Activated CD4-positive, alpha-beta T cell treated with anti-CD3 and anti-CD28 coated beads, Interleukin-2, Interleukin-6, amounts not matched to agents 100 ng/mL and 50 ng/mL, durations not matched to agents 16 hours and 8 hours (primary cell): ENCODE measurements around the gene SULF2.

Source experiments
- DNase-seq: peaks from one replicate; pipeline ENCODE4 v3.0.0-alpha.2; 2020

SULF2 gene

DNA sequence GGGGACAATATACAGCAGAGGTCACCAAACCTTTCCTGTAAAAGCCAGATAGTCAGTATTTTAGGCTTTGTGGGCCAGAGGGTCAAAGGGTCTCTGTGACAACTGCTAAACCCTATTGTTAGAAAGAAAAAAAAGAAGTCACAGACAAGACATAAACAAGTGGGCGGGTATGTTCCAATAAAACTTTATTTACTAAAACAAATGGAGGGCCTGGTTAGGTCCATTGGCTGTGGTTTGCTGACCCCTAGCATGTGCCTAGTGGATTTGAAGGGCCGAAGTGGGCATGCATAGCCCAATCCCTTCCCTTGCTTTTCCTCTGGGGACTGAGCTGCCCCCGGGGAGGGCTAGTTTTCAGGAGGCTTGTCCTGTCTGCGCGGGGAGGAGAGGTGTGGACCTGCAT, 78.9 kb downstream of the SULF2 start:
- DNase-seq: no peak

GRCh38 chr20:47705497-47705856, 79.8 kb downstream of the SULF2 start:
- DNase-seq: no peak

DNA sequence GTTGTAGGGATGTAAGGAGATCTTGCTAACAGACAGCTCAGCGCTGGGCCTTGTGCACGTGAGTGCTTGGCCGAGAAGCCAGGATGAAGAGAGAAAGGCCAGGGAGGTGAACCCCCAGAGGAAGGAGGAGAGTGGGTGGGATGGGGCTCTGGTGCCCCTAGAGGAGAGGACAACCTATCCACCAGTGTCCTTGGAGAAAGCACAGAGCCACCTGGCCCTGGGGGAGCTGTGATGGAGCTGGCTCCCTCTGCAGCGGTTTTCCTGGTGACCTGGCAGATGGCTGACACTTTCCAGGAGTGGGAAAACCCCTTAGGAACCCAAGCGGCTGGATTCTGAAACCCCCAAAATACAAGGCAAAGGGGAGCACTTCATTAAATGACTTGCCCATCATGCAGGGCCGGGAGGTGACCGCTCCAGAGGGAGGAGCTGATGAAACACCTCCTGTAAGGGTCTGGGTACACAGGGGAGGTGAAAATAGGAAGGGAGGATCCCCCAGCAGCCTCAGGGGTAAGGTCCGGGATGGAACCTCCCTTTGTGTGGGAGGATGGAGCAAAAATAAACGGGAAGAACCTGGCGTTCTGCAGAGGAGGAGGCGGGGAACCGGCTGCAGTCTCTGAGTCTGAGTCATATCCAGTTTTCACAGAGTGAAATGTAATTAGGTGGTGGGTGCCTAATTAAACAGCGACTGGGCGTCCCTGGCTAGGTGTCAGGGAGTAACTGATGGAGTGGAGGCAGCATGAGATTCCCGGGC, 80.4 kb downstream of the SULF2 start:
- DNase-seq: no peak

DNA sequence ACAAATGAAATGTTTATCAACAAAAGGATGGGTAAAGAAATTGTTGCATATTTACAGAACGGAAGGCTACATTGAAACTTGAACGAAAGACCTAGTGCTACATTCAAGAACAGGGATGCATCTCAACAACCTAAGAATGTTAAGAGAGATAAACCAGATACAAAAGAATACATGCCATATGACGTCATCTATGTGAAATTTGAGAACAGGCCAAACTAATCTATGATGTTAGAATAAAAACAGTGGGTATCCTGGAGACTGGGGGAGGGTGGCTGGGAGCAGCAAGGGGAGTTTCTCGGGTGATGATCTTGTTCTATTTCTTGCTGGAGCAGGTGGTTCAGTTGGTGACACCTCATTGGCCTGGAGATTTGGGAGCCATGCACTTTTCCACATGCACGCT, 81.5 kb downstream of the SULF2 start:
- DNase-seq: no peak

GRCh38 chr20:47701612-47702011, 83.7 kb downstream of the SULF2 start:
- no peak for DNase-seq

DNA sequence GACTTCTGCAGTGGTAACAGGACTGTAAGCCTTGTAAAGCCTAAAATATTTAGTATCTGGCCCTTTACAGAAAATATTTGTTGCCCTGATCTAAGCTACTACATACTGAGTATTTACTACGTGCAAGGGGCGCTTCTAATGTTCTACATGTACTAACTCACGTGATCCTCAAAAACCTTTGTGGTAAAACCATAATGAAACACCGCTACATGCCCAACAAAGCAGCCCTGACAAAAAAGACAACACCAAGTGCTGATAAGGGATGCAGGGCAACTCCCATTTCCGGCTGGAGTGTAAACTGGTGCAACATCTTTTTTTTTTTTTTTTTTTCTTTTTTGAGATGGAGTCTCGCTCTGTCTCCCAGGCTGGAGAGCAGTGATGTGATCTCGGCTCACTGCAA, 85.0 kb downstream of the SULF2 start:
- DNase-seq: no peak

DNA sequence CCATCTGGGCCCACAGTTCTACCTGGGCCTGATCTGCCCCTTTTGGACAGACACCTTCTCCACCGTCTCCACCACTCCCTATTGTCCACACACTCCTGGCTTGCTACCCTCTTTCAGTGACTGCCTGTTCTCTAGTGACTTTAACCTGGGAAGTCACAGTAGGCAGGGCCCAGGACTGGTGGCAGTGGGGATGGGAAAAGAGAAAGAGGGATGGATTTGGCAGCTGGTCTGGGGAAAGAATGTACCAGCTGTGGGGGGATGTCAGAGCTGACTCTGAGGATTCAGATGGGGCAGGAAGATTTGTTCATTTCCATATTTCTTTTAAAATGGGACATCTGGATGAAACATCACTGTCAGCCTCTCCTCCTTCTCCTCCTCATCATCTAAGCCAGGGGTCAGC, 85.5 kb downstream of the SULF2 start:
- DNase-seq: no peak

GRCh38 chr20:47698142-47698541, 87.1 kb downstream of the SULF2 start:
- DNase-seq: no peak

- no peak for DNase-seq
Measured at GRCh38 chr20:47696856-47697255, 88.4 kb downstream of the SULF2 start.

DNA sequence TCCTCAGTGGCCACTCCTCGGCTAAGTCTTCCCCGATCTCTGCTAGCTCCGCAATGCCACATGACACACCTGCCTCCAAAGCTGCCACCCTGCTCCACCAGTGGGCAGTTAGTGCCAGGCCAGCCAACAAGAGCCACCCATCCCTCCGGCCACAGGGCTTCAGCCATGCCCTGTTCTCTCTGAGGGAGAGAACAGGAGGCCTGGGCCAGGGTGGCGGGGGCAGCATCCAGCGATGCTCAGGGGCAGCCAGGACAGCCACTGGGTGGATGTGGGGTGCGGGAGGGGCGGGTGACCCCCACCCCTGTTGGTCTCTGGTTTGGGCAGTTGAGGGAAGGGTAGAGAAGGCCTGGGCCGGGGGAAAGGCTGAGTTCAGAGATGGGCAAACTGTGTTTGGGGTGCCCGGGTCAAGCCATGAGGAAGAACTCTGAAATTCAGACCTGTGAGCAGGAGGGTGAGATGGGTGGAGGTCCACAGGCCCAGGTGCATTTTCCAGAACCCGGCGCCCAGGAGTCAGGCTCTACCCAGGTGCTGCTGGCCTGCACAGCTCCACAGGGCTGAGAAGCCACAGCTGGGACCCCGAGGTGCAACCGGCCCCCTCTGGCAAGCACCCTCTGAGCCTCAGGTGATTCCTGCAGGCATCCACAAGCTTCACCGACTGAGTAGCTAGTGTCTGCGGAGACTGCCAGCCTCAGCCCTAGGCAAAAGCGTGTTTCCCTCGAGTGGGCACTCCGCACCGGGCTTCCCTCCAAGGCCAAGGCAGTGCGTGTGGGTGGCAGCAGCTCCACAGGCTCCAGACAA, 91.1 kb downstream of the SULF2 start:
- no peak for DNase-seq

GRCh38 chr20:47691625-47692024, 93.7 kb downstream of the SULF2 start:
- DNase-seq: no peak

DNA sequence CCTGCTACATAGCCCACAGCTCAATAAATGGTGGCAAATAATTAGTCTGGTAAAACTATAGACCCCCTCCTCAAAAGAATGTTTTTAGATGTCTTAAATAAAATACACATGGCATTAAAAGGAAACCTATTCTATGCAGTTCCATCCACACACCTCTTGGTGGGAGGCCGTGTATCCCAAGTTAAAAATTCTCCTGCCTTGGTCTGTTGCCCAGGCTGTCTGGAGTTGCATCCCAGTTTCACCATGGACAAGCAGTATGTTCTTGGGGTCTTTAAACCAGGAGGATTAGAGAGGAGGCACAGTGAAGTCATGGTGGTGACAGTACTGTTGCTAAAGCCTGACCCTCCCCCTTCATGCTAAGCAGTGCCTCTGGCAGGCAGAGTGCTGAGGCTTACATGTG, 95.5 kb downstream of the SULF2 start:
- no peak for DNase-seq

DNA sequence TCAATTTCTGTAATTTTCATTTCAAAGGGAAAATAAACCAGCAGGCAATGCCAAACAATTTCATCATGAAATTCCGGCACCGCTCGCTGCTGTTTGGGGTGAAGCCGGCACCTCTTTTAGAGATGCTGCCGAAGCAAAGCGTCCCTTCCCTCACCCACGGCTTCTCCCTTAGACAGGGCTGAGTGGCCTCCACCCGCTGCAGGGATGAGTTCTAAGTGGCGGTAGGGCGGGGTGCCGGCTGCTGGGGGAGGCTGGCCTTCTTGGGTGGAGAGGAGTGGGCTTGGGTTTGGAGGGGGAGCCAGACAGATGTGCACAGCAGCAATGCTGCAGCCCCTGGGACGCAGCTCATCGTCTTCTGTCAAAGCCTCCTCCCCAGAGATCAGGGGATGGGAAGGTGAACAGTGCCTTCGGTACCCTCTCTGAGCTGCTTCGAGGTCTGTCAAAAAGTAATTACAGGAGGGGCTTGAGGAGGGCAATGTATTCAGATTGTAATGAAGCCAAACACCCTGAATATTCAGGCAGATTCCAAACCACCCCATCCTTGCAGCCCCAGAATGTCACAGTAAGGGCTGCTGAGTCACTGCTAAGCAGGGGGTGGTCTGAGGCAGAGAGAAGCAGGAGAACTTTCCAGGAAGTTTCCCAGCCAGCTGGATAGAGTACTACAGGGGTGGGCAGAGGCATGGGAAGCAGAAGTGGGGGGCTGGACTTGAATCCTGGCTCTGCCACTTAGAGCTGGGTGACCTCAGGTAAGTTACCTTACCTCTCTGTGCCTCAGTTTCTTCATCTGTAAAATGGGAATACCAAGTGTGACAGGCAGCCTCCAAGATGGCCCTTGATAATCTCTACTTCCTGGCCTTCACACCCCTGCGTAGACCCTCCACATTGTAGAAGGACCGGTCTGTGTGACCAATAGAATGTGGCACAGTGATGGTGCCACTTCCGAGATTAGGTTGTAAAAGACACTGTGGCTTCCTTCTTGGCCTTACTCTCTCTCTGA, 96.6 kb downstream of the SULF2 start:
- no peak for DNase-seq

GRCh38 chr20:47687095-47687987, 97.9 kb downstream of the SULF2 start:
- DNase-seq: no peak

DNA sequence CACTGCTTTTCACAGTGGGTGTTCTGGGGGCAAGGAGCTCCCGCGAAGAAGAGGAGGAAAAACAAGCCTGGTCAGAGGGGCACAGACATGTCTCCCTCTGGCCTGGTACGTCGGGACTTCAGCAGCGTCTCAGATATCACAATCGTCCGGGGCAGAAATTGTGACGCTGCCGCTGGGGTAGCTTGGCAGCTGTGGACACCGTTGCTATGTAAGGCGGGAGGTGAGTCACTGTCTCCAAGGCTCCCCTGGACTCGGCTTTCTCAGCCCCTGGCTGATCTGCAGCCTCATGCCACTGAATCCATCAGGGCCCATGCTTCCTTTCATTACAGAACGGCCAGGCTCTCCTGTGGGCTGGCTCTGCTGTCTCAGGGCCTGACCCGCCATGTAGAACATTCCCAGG, 98.7 kb downstream of the SULF2 start:
- DNase-seq: no peak

- DNase-seq: no peak
Measured at GRCh38 chr20:47684306-47685080, 100.8 kb downstream of the SULF2 start.

DNA sequence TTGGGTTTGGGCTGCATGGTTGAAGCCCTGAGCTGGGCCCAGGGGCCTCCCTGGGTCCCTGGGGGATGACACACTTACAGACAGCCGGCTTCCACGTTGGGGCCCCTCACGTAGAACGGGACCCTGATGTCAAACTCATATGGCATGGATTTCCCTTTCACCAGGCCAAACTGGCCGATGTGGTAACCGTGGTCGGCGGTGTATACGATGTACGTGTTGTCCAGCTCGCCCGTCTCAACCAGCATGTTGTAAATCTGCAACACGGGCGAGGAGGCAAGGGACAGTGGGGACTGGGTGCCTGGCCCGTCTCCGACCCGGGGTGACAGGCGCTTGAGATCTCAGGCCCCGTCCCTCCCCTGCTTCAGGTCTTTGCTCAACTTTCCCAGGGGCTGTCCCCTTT, 102.4 kb downstream of the SULF2 start:
- no peak for DNase-seq

DNA sequence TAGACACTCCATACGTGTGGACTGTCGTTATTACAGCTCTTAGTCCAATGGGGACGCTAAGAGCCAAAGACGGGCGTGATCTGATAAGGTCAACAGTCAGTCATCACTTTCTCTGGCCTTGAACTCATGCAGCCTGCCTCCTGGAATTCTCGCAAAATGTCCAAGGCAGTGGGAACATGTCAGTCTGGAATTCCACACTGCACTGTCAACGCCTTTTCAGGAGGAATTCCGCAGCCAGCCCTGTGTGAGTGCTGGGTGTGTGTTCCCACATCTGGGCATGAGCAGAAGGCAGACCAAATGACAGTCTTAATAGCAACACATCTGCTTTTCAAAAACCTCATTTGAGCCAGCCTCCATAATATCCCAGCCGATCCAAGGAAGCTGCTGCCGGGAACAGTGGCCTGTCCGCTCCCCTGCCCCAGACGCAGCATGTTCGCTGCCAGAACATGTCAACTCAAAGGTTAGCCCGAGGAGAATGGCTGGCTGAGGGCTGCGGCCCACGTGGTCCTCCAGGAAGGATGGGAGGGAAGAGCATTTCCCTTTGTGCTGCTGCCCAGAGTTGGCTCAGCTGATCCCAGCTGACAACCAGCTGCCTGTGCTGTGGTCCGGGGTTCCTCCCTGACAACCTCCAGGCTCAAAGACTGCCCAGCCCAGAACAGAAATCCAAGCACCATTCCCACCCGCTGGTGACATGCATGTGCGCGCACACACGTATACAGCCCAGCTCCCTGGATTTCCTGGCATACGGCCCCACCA, 103.1 kb downstream of the SULF2 start:
- DNase-seq: no peak

GRCh38 chr20:47680804-47681529, 104.3 kb downstream of the SULF2 start:
- DNase-seq: no peak

GRCh38 chr20:47679462-47679861, 105.8 kb downstream of the SULF2 start:
- no peak for DNase-seq
